Testis (tissue), 2 donors: ENCODE measurements around the gene CD164.

Experiments used
- CTCF ChIP-seq, 3 experiments: fragments of 450-650 bp in 2 of 3; fragments of 200-600 bp in 1 of 3; sonication (generic) in 1 of 3; IDR thresholded peaks; one replicate each; pipeline ENCODE4 v1.5.1; 2016 to 2019; ENCODE audit warnings: antibody characterized with exemption in 3 of 3, mild to moderate bottlenecking in 2 of 3, moderate library complexity in 1 of 3
- POLR2A ChIP-seq: fragments of 450-650 bp; IDR thresholded peaks from one replicate; pipeline ENCODE4 v1.6.1; 2017; ENCODE audit warnings: antibody characterized with exemption, mild to moderate bottlenecking, moderate library complexity

DNA sequence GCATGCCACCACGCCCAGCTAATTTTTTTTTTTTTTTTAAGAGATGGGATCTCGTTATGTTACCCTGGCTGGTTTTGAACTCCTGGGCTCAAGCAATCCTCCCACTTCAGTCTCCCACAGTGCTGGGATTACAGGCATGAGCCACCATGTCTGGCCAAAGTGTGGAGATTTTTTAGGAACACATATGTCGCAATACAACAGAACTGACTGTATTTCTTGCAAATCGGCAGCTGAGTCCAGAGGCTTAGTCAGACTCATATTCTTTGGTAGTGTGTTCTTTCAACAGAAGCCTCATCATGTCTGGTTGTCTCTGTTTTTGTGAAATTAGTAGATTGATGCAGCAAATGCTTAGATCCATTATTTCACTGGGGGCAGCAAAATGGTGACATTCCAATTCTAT, 23.9 kb upstream of the CD164 start:
- no peak for TF ChIP-seq CTCF (IDR thresholded peaks at IDR 0.05)
- no peak for TF ChIP-seq POLR2A
